CD4-positive, alpha-beta T cell treated with Interleukin-15 for 1 hour (primary cell): Measurements from ENCODE around the gene OR4M2.
"Not testable (repeated sequence)": the region's sequence is repeated elsewhere in the genome, so short reads cannot be mapped to it uniquely, and the experiment has no call there.

Source experiments
- DNase-seq: peaks from one replicate; pipeline ENCODE4 v3.0.0-alpha.2; 2020

Gene OR4M2, protein sequence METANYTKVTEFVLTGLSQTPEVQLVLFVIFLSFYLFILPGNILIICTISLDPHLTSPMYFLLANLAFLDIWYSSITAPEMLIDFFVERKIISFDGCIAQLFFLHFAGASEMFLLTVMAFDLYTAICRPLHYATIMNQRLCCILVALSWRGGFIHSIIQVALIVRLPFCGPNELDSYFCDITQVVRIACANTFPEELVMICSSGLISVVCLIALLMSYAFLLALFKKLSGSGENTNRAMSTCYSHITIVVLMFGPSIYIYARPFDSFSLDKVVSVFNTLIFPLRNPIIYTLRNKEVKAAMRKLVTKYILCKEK

GRCh38 chr15:22080227-22080626 lies at the start of gene OR4M2:
Gene OR4M2 (plus strand): TSS chr15:22080527. CDS start chr15:22080625, 98 bp downstream.
- DNase-seq, result not testable (repeated sequence)

DNA sequence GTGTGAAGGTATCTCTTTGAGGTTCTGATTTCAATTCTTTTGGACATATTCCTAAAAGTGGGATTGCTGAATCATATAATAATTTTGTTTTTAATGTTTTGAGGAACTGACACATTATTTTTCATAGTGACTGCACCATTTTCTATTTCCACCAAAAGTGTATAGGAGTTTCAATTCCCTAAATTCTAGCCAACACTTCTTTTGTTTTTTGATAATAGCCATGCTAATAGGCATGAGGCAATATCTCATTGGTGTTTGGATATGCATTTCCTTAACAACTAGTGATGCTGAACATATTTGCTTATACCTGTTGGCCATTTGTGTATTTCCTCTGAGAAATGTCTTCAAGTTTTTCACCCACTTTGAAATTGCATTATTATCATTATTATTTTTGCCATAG lies 11.1 kb upstream of the OR4M2 start:
- DNase-seq, result not testable (repeated sequence)

DNA sequence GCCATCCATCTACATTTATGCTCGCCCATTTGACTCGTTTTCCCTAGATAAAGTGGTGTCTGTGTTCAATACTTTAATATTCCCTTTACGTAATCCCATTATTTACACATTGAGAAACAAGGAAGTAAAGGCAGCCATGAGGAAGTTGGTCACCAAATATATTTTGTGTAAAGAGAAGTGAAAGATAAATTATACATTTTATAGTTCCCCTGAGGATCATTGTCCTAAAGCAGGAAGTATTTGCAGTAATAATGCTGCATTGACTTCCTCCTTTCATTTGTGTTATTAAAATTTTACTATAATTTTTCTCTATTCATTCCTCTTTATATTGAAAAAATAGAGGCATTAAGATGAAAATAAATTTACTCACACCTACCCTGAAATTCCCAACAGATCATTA lies 1.1 kb downstream of the OR4M2 start:
- DNase-seq, result not testable (repeated sequence)

DNA sequence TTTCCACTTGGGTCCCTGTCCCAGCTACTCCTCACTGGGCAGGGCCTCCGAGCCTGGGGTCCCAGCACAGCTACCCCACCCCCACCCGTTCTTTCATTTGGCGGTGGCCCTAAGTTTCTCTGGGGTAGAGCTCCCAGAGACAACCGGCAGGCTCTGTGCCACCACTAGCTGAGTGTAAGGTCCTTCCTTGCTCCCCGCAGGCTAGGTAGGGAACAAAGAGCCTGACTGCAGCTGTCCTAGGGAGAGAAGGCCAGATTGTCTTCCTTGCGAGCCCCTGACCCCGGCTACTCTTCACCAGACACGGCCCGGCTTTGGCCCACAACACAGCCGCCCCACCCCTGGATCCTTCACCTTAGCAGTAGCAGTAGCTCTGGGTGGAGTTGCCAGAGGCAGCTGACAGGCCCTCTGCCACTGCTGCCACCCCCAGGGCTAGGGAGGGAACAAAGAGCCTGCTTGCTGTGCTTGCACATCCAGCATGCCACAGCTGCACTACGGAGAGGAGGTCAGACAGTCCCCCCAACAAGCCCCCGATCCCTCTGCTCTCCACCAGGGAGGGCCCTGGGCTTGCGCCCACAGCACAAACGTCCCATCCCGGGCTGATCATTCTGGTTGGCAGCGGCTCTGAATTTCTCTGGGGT lies 18.4 kb downstream of the OR4M2 start:
- not testable (repeated sequence) for DNase-seq

- not testable (repeated sequence) for DNase-seq
Measured at GRCh38 chr15:22099289-22099891, 19.1 kb downstream of the OR4M2 start.

- DNase-seq, result not testable (repeated sequence)
Measured at GRCh38 chr15:22122033-22122432, 41.7 kb downstream of the OR4M2 start.
